ENCODE measurements around the gene CRISP1.

DNA sequence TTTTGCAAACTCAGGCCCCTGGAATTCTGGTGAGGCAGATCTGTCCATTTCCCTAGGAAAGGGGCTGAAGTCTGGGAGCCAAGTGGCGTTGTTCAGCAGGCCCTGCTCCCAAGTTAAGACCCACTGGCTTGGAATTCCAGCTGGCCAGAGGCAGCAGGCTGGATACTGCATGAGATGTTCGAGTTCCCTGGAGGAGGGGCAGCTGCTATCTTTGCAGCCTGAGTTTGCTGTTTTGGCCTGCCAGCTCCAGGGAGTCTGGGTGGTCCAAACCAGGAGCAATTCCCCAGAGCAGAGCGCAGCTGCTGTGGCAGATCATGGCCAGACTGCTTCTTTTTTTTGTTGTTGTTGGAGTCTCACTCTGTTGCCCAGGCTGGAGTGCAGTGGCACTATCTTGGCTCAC, 61.1 kb downstream of the CRISP1 start:
- TF ChIP-seq, protein P1, sequence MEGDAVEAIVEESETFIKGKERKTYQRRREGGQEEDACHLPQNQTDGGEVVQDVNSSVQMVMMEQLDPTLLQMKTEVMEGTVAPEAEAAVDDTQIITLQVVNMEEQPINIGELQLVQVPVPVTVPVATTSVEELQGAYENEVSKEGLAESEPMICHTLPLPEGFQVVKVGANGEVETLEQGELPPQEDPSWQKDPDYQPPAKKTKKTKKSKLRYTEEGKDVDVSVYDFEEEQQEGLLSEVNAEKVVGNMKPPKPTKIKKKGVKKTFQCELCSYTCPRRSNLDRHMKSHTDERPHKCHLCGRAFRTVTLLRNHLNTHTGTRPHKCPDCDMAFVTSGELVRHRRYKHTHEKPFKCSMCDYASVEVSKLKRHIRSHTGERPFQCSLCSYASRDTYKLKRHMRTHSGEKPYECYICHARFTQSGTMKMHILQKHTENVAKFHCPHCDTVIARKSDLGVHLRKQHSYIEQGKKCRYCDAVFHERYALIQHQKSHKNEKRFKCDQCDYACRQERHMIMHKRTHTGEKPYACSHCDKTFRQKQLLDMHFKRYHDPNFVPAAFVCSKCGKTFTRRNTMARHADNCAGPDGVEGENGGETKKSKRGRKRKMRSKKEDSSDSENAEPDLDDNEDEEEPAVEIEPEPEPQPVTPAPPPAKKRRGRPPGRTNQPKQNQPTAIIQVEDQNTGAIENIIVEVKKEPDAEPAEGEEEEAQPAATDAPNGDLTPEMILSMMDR (IDR thresholded peaks at IDR 0.05): no peak
- no peak for TF ChIP-seq POLR2A (IDR thresholded peaks at IDR 0.05)
